SK-N-SH (cell line): ENCODE data around the gene LOC101059915.

Source experiments
- CHD2 ChIP-seq: fragments of 150-350 bp; IDR thresholded peaks from 2 replicates; pipeline ENCODE4 v1.6.1; 2018; ENCODE audit warnings: low read length; ENCODE audit not compliant: partially characterized antibody
- CTCF ChIP-seq: fragments of 200-600 bp; sonication (generic); IDR thresholded peaks from 2 replicates; pipeline ENCODE4 v1.6.1; 2017; ENCODE audit warnings: antibody characterized with exemption, mild to moderate bottlenecking, moderate library complexity
- MXI1 ChIP-seq: IDR thresholded peaks from 2 replicates; pipeline ENCODE4 v1.6.1; 2012; ENCODE audit warnings: mild to moderate bottlenecking, low read depth, low read length, improper control_type of control experiment
- RCOR1 ChIP-seq: fragments of 150-350 bp; IDR thresholded peaks from 2 replicates; pipeline ENCODE4 v1.6.1; 2017; ENCODE audit warnings: antibody characterized with exemption, low read length
- REST ChIP-seq: IDR thresholded peaks from 2 replicates; pipeline ENCODE4 v1.6.1; 2012; ENCODE audit warnings: mild to moderate bottlenecking, low read depth, low read length, moderate library complexity
- TAF1 ChIP-seq: IDR thresholded peaks from 2 replicates; pipeline ENCODE4 v1.6.1; 2012; ENCODE audit warnings: low read depth, mild to moderate bottlenecking, low read length, moderate library complexity, borderline replicate concordance

GRCh38 chrX:71626576-71626975 is 40.8 kb upstream of the LOC101059915 start:
- TF ChIP-seq MXI1 (no peak), TAF1 (no peak), CTCF (no peak), REST (no peak), CHD2 (no peak), RCOR1 (no peak)
